ENCODE data around the gene LDAH.
A peak's percentile ranks its signal among the peaks of the same experiment; 100 is the strongest.

LDAH gene

DNA sequence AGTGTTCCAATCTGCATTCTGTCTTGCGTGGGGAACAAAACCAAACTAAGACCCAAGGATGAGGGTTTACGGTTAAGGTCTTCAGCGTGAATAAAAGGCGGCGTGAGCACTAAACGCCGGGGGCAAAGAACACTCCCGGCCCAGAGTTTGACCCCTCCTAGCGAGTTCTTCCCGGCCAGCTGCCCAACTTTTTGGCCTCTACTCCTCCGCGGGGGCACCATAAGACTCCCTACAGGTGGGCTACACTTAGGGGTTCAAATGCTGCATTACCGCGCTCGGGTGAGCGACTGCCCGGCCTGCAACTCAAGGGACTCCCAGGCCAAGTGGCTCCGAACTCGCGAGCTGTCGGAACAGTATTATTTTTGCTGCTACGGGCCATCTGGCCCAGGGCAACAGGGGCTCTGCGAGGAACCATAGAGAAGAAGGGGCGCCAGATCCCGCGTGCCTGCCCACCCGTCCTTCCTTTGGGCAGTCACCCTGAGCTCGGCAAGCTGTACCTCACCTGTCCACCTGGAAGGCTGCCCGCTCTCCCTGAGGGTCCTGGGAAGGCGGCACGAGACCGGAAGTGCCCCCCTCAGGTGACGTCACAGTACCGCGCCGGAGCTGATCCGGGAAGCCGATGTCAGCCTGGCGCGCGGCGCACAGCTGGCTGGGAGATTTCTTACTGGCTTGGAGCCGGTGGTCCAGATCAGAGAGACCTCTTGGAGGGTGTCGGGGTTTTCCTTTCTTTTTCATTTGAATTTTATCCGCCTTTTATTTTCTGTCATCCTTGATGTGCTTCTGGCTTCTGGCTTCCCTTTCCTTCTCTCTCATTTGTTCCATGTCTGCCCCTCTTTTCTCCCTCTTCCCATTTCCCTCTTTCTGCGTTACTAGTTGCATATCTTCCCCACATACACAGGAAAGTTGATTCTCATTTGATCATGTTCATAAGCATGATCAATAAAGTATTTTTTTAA is at the start of gene LDAH:
TSS of gene LDAH (minus strand) at position 567 of the 956 bp plus-strand sequence. CDS start 21,638 bp downstream, outside the sequence.
- H3K4me3 ChIP-seq (ENCODE audit: low read depth in 1 of 2, low read length in 2 of 2): peak within 1 kb of the TSS; percentile 90 to 94
- H3K36me3 ChIP-seq (ENCODE audit: control insufficient read depth in 1 of 2, insufficient read depth in 2 of 2, low read length in 2 of 2): no peaks in the 10 kb centered on the region
- no peaks in the 10 kb centered on the region for H3K27me3 ChIP-seq (ENCODE audit: low read depth, low read length)
- no peaks in the 10 kb centered on the region for H3K9me3 ChIP-seq (ENCODE audit: control insufficient read depth in 1 of 2, low read length in 2 of 2)
- H3K4me1 ChIP-seq (ENCODE audit: control insufficient read depth in 1 of 2, insufficient read depth in 2 of 2, low read length in 2 of 2): no peaks in the 10 kb centered on the region
- peak within 1 kb of the TSS; percentile 98 for H3K27ac ChIP-seq (ENCODE audit: low read length)

DNA sequence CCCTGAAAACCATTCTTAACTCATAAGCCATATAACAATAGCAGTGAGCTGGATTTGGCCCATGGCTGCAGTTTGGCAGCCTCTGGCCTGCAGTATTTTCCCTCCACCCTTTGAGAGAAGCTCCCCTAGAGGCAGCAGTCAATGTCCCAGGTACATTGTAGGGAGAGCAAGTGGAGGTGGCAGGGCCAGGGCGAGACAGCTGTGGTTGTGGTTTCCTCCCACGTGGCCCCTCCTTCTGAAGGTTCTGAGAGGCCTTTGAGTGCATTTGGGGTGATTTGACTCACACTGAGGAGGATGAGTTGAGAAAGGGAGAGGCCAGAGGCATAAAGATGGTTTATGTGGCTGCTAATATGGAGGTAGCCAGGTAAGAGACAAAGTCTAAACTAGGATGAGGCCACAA is 45.5 kb upstream of the LDAH start:
- no peaks in the 10 kb centered on the region for H3K4me1 ChIP-seq (ENCODE audit: control insufficient read depth in 1 of 2, insufficient read depth in 2 of 2, low read length in 2 of 2)
- H3K27ac ChIP-seq (ENCODE audit: low read length): no peak overlapping the region
- no peaks in the 10 kb centered on the region for H3K36me3 ChIP-seq (ENCODE audit: control insufficient read depth in 1 of 2, insufficient read depth in 2 of 2, low read length in 2 of 2)
- no peaks in the 10 kb centered on the region for H3K27me3 ChIP-seq (ENCODE audit: low read depth, low read length)
- H3K9me3 ChIP-seq (ENCODE audit: control insufficient read depth in 1 of 2, low read length in 2 of 2): no peaks in the 10 kb centered on the region
- no peak overlapping the region for H3K4me3 ChIP-seq (ENCODE audit: low read depth in 1 of 2, low read length in 2 of 2)

DNA sequence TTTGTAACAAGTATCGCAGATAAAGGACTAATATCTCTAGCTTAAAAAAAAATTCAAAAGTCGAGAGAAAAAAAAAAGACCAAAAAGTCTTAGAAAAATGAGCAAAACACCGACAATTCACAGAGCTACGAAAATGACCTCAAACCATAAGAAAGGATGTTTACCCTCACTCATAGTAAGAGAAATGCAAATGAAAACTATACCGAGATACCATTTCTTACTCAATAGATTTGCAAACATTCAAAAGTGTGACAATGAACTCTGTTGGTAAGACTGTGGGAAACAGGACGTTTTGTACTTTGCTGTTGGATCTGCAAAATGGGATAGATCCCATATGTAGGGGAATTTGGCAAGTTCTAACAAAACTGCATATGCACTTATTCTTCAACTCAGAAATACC is 39.9 kb upstream of the LDAH start:
- Histone ChIP-seq H3K9me3 (ENCODE audit: control insufficient read depth in 1 of 2, low read length in 2 of 2) (no peaks in the 10 kb centered on the region), H3K36me3 (ENCODE audit: control insufficient read depth in 1 of 2, insufficient read depth in 2 of 2, low read length in 2 of 2) (no peaks in the 10 kb centered on the region), H3K4me3 (ENCODE audit: low read depth in 1 of 2, low read length in 2 of 2) (no peak overlapping the region), H3K27me3 (ENCODE audit: low read depth, low read length) (no peaks in the 10 kb centered on the region), H3K27ac (ENCODE audit: low read length) (no peak overlapping the region), H3K4me1 (ENCODE audit: control insufficient read depth in 1 of 2, insufficient read depth in 2 of 2, low read length in 2 of 2) (no peaks in the 10 kb centered on the region)

GRCh38 chr2:20855456-20855855 is 32.6 kb upstream of the LDAH start:
- H3K9me3 ChIP-seq (ENCODE audit: control insufficient read depth in 1 of 2, low read length in 2 of 2): no peaks in the 10 kb centered on the region
- no peak overlapping the region for H3K27ac ChIP-seq (ENCODE audit: low read length)
- H3K27me3 ChIP-seq (ENCODE audit: low read depth, low read length): no peaks in the 10 kb centered on the region
- H3K36me3 ChIP-seq (ENCODE audit: control insufficient read depth in 1 of 2, insufficient read depth in 2 of 2, low read length in 2 of 2): no peaks in the 10 kb centered on the region
- H3K4me3 ChIP-seq (ENCODE audit: low read depth in 1 of 2, low read length in 2 of 2): no peak overlapping the region
- H3K4me1 ChIP-seq (ENCODE audit: control insufficient read depth in 1 of 2, insufficient read depth in 2 of 2, low read length in 2 of 2): no peaks in the 10 kb centered on the region

GRCh38 chr2:20852670-20853069 is 29.8 kb upstream of the LDAH start:
- Histone ChIP-seq H3K27ac (ENCODE audit: low read length) (no peak overlapping the region), H3K36me3 (ENCODE audit: control insufficient read depth in 1 of 2, insufficient read depth in 2 of 2, low read length in 2 of 2) (no peaks in the 10 kb centered on the region), H3K9me3 (ENCODE audit: control insufficient read depth in 1 of 2, low read length in 2 of 2) (no peaks in the 10 kb centered on the region), H3K4me1 (ENCODE audit: control insufficient read depth in 1 of 2, insufficient read depth in 2 of 2, low read length in 2 of 2) (no peaks in the 10 kb centered on the region), H3K4me3 (ENCODE audit: low read depth in 1 of 2, low read length in 2 of 2) (no peak overlapping the region), H3K27me3 (ENCODE audit: low read depth, low read length) (no peaks in the 10 kb centered on the region)

GRCh38 chr2:20852139-20852538 is 29.2 kb upstream of the LDAH start:
- Histone ChIP-seq H3K4me1 (ENCODE audit: control insufficient read depth in 1 of 2, insufficient read depth in 2 of 2, low read length in 2 of 2) (no peaks in the 10 kb centered on the region), H3K27me3 (ENCODE audit: low read depth, low read length) (no peaks in the 10 kb centered on the region), H3K4me3 (ENCODE audit: low read depth in 1 of 2, low read length in 2 of 2) (no peak overlapping the region), H3K9me3 (ENCODE audit: control insufficient read depth in 1 of 2, low read length in 2 of 2) (no peaks in the 10 kb centered on the region), H3K27ac (ENCODE audit: low read length) (no peak overlapping the region), H3K36me3 (ENCODE audit: control insufficient read depth in 1 of 2, insufficient read depth in 2 of 2, low read length in 2 of 2) (no peaks in the 10 kb centered on the region)

GRCh38 chr2:20844246-20844645 is 21.3 kb upstream of the LDAH start:
- Histone ChIP-seq H3K4me1 (ENCODE audit: control insufficient read depth in 1 of 2, insufficient read depth in 2 of 2, low read length in 2 of 2) (no peaks in the 10 kb centered on the region), H3K9me3 (ENCODE audit: control insufficient read depth in 1 of 2, low read length in 2 of 2) (no peaks in the 10 kb centered on the region), H3K27me3 (ENCODE audit: low read depth, low read length) (no peaks in the 10 kb centered on the region), H3K27ac (ENCODE audit: low read length) (no peak overlapping the region), H3K36me3 (ENCODE audit: control insufficient read depth in 1 of 2, insufficient read depth in 2 of 2, low read length in 2 of 2) (no peaks in the 10 kb centered on the region), H3K4me3 (ENCODE audit: low read depth in 1 of 2, low read length in 2 of 2) (no peak overlapping the region)

GRCh38 chr2:20839052-20839451 is 16.2 kb upstream of the LDAH start:
- no peaks in the 10 kb centered on the region for H3K36me3 ChIP-seq (ENCODE audit: control insufficient read depth in 1 of 2, insufficient read depth in 2 of 2, low read length in 2 of 2)
- H3K4me1 ChIP-seq (ENCODE audit: control insufficient read depth in 1 of 2, insufficient read depth in 2 of 2, low read length in 2 of 2): no peaks in the 10 kb centered on the region
- no peak overlapping the region for H3K27ac ChIP-seq (ENCODE audit: low read length)
- H3K9me3 ChIP-seq (ENCODE audit: control insufficient read depth in 1 of 2, low read length in 2 of 2): no peaks in the 10 kb centered on the region
- H3K4me3 ChIP-seq (ENCODE audit: low read depth in 1 of 2, low read length in 2 of 2): no peak overlapping the region
- H3K27me3 ChIP-seq (ENCODE audit: low read depth, low read length): no peaks in the 10 kb centered on the region

GRCh38 chr2:20838016-20838415 is 15.1 kb upstream of the LDAH start:
- H3K4me3 ChIP-seq (ENCODE audit: low read depth in 1 of 2, low read length in 2 of 2): no peak overlapping the region
- no peaks in the 10 kb centered on the region for H3K4me1 ChIP-seq (ENCODE audit: control insufficient read depth in 1 of 2, insufficient read depth in 2 of 2, low read length in 2 of 2)
- H3K9me3 ChIP-seq (ENCODE audit: control insufficient read depth in 1 of 2, low read length in 2 of 2): no peaks in the 10 kb centered on the region
- H3K27me3 ChIP-seq (ENCODE audit: low read depth, low read length): no peaks in the 10 kb centered on the region
- H3K36me3 ChIP-seq (ENCODE audit: control insufficient read depth in 1 of 2, insufficient read depth in 2 of 2, low read length in 2 of 2): no peaks in the 10 kb centered on the region
- H3K27ac ChIP-seq (ENCODE audit: low read length): no peak overlapping the region

GRCh38 chr2:20836521-20836920 is 13.6 kb upstream of the LDAH start:
- no peaks in the 10 kb centered on the region for H3K27me3 ChIP-seq (ENCODE audit: low read depth, low read length)
- H3K4me3 ChIP-seq (ENCODE audit: low read depth in 1 of 2, low read length in 2 of 2): no peak overlapping the region
- H3K36me3 ChIP-seq (ENCODE audit: control insufficient read depth in 1 of 2, insufficient read depth in 2 of 2, low read length in 2 of 2): no peaks in the 10 kb centered on the region
- H3K4me1 ChIP-seq (ENCODE audit: control insufficient read depth in 1 of 2, insufficient read depth in 2 of 2, low read length in 2 of 2): no peaks in the 10 kb centered on the region
- no peak overlapping the region for H3K27ac ChIP-seq (ENCODE audit: low read length)
- H3K9me3 ChIP-seq (ENCODE audit: control insufficient read depth in 1 of 2, low read length in 2 of 2): no peaks in the 10 kb centered on the region

GRCh38 chr2:20834331-20834730 is 11.4 kb upstream of the LDAH start:
- Histone ChIP-seq H3K4me1 (ENCODE audit: control insufficient read depth in 1 of 2, insufficient read depth in 2 of 2, low read length in 2 of 2) (no peaks in the 10 kb centered on the region), H3K27me3 (ENCODE audit: low read depth, low read length) (no peaks in the 10 kb centered on the region), H3K27ac (ENCODE audit: low read length) (no peak overlapping the region), H3K36me3 (ENCODE audit: control insufficient read depth in 1 of 2, insufficient read depth in 2 of 2, low read length in 2 of 2) (no peaks in the 10 kb centered on the region), H3K9me3 (ENCODE audit: control insufficient read depth in 1 of 2, low read length in 2 of 2) (no peaks in the 10 kb centered on the region), H3K4me3 (ENCODE audit: low read depth in 1 of 2, low read length in 2 of 2) (no peak overlapping the region)

DNA sequence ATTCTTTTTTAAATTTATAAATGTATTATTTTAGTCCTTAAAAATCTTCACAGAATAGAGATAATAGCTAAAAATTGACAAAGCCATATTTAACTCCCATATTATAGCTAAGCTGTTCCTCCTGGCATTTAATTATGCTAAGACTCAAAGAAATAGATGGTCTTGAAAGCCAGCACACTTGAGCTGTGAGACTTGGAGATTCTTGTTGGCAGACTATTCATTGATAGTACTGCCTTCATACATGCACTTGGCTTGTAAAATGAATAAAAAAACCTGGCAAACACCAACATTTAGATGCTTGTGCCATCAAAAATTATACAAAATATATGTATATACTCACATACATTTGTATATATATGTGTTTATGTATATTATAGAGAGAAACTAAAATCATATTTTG is 9.7 kb upstream of the LDAH start:
- Histone ChIP-seq H3K27me3 (ENCODE audit: low read depth, low read length) (no peaks in the 10 kb centered on the region), H3K36me3 (ENCODE audit: control insufficient read depth in 1 of 2, insufficient read depth in 2 of 2, low read length in 2 of 2) (no peaks in the 10 kb centered on the region), H3K27ac (ENCODE audit: low read length) (no peak overlapping the region), H3K4me1 (ENCODE audit: control insufficient read depth in 1 of 2, insufficient read depth in 2 of 2, low read length in 2 of 2) (no peaks in the 10 kb centered on the region), H3K4me3 (ENCODE audit: low read depth in 1 of 2, low read length in 2 of 2) (no peak overlapping the region), H3K9me3 (ENCODE audit: control insufficient read depth in 1 of 2, low read length in 2 of 2) (no peaks in the 10 kb centered on the region)
